CD4-positive, alpha-beta T cell treated with Interleukin-6 at 100 ng/mL for 8 hours (primary cell): Measurements from ENCODE around the gene BDP1.
"Not testable (repeated sequence)": the region's sequence is repeated elsewhere in the genome, so short reads cannot be mapped to it uniquely, and the experiment has no call there.

ENCODE experiments used
- DNase-seq: peaks from one replicate; pipeline ENCODE4 v3.0.0-alpha.2; 2020; ENCODE audit warnings: mixed read lengths, low spot score

Gene BDP1

GRCh38 chr5:71455427-71456361 is at the start of gene BDP1:
BDP1 (plus strand) TSS chr5:71455651; CDS start chr5:71455878, 227 bp downstream.
- DNase-seq: peak; percentile 94

GRCh38 chr5:71410088-71410487 is 45.4 kb upstream of the BDP1 start:
- DNase-seq: not testable (repeated sequence)

GRCh38 chr5:71415626-71416025 is 39.8 kb upstream of the BDP1 start:
- not testable (repeated sequence) for DNase-seq

GRCh38 chr5:71418026-71418425 is 37.4 kb upstream of the BDP1 start:
- DNase-seq: not testable (repeated sequence)

GRCh38 chr5:71421278-71421677 is 34.2 kb upstream of the BDP1 start:
- not testable (repeated sequence) for DNase-seq

GRCh38 chr5:71423896-71424295 is 31.6 kb upstream of the BDP1 start:
- not testable (repeated sequence) for DNase-seq

GRCh38 chr5:71426686-71427474 is 28.6 kb upstream of the BDP1 start:
- not testable (repeated sequence) for DNase-seq

GRCh38 chr5:71432410-71432809 is 23.0 kb upstream of the BDP1 start:
- not testable (repeated sequence) for DNase-seq

- DNase-seq: not testable (repeated sequence)
Measured at GRCh38 chr5:71434825-71435224, 20.6 kb upstream of the BDP1 start.

- DNase-seq: not testable (repeated sequence)
Measured at GRCh38 chr5:71441564-71441963, 13.9 kb upstream of the BDP1 start.

- DNase-seq: not testable (repeated sequence)
Measured at GRCh38 chr5:71443891-71444290, 11.6 kb upstream of the BDP1 start.

GRCh38 chr5:71445015-71445414 is 10.4 kb upstream of the BDP1 start:
- not testable (repeated sequence) for DNase-seq

- not testable (repeated sequence) for DNase-seq
Measured at GRCh38 chr5:71445523-71446152, 9.8 kb upstream of the BDP1 start.

- DNase-seq: not testable (repeated sequence)
Measured at GRCh38 chr5:71446540-71447216, 8.8 kb upstream of the BDP1 start.

- DNase-seq: peak; percentile 39
Measured at GRCh38 chr5:71447218-71447808, 8.1 kb upstream of the BDP1 start.

- no peak for DNase-seq
Measured at GRCh38 chr5:71452876-71453275, 2.6 kb upstream of the BDP1 start.

- no peak for DNase-seq
Measured at GRCh38 chr5:71454913-71455312, 538 bp upstream of the BDP1 start.

- DNase-seq: no peak
Measured at GRCh38 chr5:71456362-71456743, 902 bp downstream of the BDP1 start.

- no peak for DNase-seq
Measured at GRCh38 chr5:71457106-71457505, 1.7 kb downstream of the BDP1 start.

GRCh38 chr5:71460693-71461092 is 5.2 kb downstream of the BDP1 start:
- no peak for DNase-seq

GRCh38 chr5:71461360-71461759 is 5.9 kb downstream of the BDP1 start:
- no peak for DNase-seq
